Prostate gland (tissue), 2 donors: ENCODE results near the gene CACNA1D.

Source experiments
- CTCF ChIP-seq, 4 experiments: fragments of 200-600 bp in 2 of 4; fragments of 450-650 bp in 2 of 4; sonication (generic) in 2 of 4; IDR thresholded peaks; 1 replicate in 3 of 4; 2 replicates in 1 of 4; pipeline ENCODE4 v1.5.1; 2016 to 2019; ENCODE audit warnings: antibody characterized with exemption in 4 of 4, mild to moderate bottlenecking in 2 of 4, moderate library complexity in 2 of 4
- POLR2A ChIP-seq: fragments of 450-650 bp; IDR thresholded peaks from one replicate; pipeline ENCODE4 v1.6.1; 2016; ENCODE audit warnings: antibody characterized with exemption, mild to moderate bottlenecking
- POLR2AphosphoS5 ChIP-seq: sonication (generic); formaldehyde crosslinking; IDR thresholded peaks from one replicate; pipeline ENCODE4 v1.6.1; 2017; ENCODE audit warnings: antibody characterized with exemption

- no peak for TF ChIP-seq CTCF (IDR thresholded peaks at IDR 0.05)
- no peak for TF ChIP-seq POLR2A
- no peak for TF ChIP-seq POLR2AphosphoS5
Measured at GRCh38 chr3:53657651-53658050, 163.2 kb downstream of the CACNA1D start.
